H1 (cell line): Measurements from ENCODE around the gene COL4A1. TPM values are rescaled to one million over a fixed set of nuclear protein-coding genes. Genes with fewer than 3 reads are reported as not detected.

ENCODE experiments used
- CTCF ChIA-PET: fragments of 300-600 bp; sonication (Branson Sonifier 250); formaldehyde crosslinking; loops from one replicate; lab custom pipeline; 2021; ENCODE audit not compliant: partially characterized antibody; lab: Charles Lee
- POLR2A ChIA-PET: fragments of 300-600 bp; sonication (Branson Sonifier 250); formaldehyde crosslinking; loops from one replicate; lab custom pipeline; 2021; ENCODE audit warnings: inconsistent platforms; ENCODE audit not compliant: partially characterized antibody; lab: Charles Lee
- DNase-seq, 2 experiments: peaks; one replicate each; pipeline versions ENCODE4 v3.0.0 to v3.0.0-alpha.2; 2010 to 2022; ENCODE audit warnings: low spot score in 2 of 2, low read depth in 1 of 2, mixed read lengths in 1 of 2
- FAIRE-seq: peaks from 2 replicates; lab custom pipeline; 2011; peaks lifted over from hg19 to GRCh38; lab: Jason Lieb, UNC
- H2AFZ ChIP-seq: 2 replicates; pipeline ENCODE4 v1.8.1; 2012; ENCODE audit warnings: low read length, inconsistent platforms
- H2AK5ac ChIP-seq: 2 replicates; pipeline ENCODE4 v1.6.1; 2013; ENCODE audit warnings: low read depth, low read length
- H2BK120ac ChIP-seq: replicated peaks from 2 replicates; pipeline ENCODE3; 2013; ENCODE audit warnings: low read depth, low read length, inconsistent platforms
- H2BK12ac ChIP-seq: 2 replicates; pipeline ENCODE4 v1.6.1; 2013; ENCODE audit warnings: low read depth, low read length
- H2BK15ac ChIP-seq: 2 replicates; pipeline ENCODE4 v1.6.1; 2013; ENCODE audit warnings: low read length
- H2BK20ac ChIP-seq: 2 replicates; pipeline ENCODE4 v1.6.1; 2013; ENCODE audit warnings: low read length
- H2BK5ac ChIP-seq: 2 replicates; pipeline ENCODE4 v1.6.1; 2013; ENCODE audit warnings: low read depth, low read length
- H3K14ac ChIP-seq: 2 replicates; pipeline ENCODE4 v1.6.1; 2013; ENCODE audit warnings: inconsistent platforms; ENCODE audit not compliant: insufficient read length
- H3K18ac ChIP-seq: 2 replicates; pipeline ENCODE4 v1.6.1; 2013; ENCODE audit warnings: low read length; ENCODE audit errors: extremely low read depth
- H3K23ac ChIP-seq: 2 replicates; pipeline ENCODE4 v1.6.1; 2013; ENCODE audit warnings: inconsistent platforms; ENCODE audit not compliant: insufficient read length
- H3K23me2 ChIP-seq: 2 replicates; pipeline ENCODE4 v1.6.1; 2013; ENCODE audit warnings: low read depth, low read length
- H3K27ac ChIP-seq: 2 replicates; pipeline ENCODE4 v1.6.1; 2011; ENCODE audit warnings: low read depth, low read length, inconsistent platforms
- H3K27me3 ChIP-seq, 4 experiments: replicated peaks in 1 of 4; 1 replicate in 1 of 4; 2 replicates in 3 of 4; pipeline versions ENCODE4 v1.6.1 to v1.8.1; 2011 to 2013; ENCODE audit warnings: low read length in 3 of 4, mild to moderate bottlenecking in 3 of 4, inconsistent platforms in 2 of 4, mixed read lengths in 2 of 4, moderate library complexity in 1 of 4; ENCODE audit not compliant: control insufficient read depth in 3 of 4, insufficient read depth in 3 of 4; ENCODE audit errors: extremely low read depth in 1 of 4
- H3K36me3 ChIP-seq, 4 experiments: 2 replicates each; pipeline versions ENCODE4 v1.6.1 to v1.8.1; 2011 to 2013; ENCODE audit warnings: mild to moderate bottlenecking in 4 of 4, low read length in 3 of 4, moderate library complexity in 2 of 4, control low read depth in 1 of 4, inconsistent platforms in 1 of 4; ENCODE audit not compliant: insufficient read depth in 4 of 4, control insufficient read depth in 2 of 4
- H3K4ac ChIP-seq: replicated peaks from 2 replicates; pipeline ENCODE3; 2013; ENCODE audit warnings: low read length, low read depth, mixed read lengths, inconsistent platforms; ENCODE audit not compliant: insufficient read length
- H3K4me1 ChIP-seq, 4 experiments: replicated peaks in 1 of 4; 1 replicate in 1 of 4; 2 replicates in 3 of 4; pipeline versions ENCODE4 v1.6.1 to v1.8.1; 2011 to 2013; ENCODE audit warnings: low read length in 3 of 4, inconsistent platforms in 2 of 4, mixed read lengths in 1 of 4; ENCODE audit not compliant: insufficient read depth in 4 of 4, control insufficient read depth in 3 of 4
- H3K4me2 ChIP-seq, 2 experiments: 2 replicates each; pipeline versions ENCODE4 v1.6.1 to v1.8.1; 2011 to 2013; ENCODE audit warnings: low read depth in 2 of 2, low read length in 2 of 2, control low read depth in 1 of 2, inconsistent platforms in 1 of 2, mild to moderate bottlenecking in 1 of 2; ENCODE audit not compliant: insufficient read depth in 1 of 2
- H3K4me3 ChIP-seq, 4 experiments: fragments of 200-600, 300-600 bp in 1 of 4; sonication (generic), shearing (Covaris generic), sonication (Bioruptor Twin) in 1 of 4; 2 replicates each; pipeline versions ENCODE4 v1.5.1 to v1.8.1; 2011 to 2016; ENCODE audit warnings: low read length in 4 of 4, low read depth in 3 of 4, control low read depth in 2 of 4, inconsistent platforms in 2 of 4, mild to moderate bottlenecking in 2 of 4, mixed read lengths in 1 of 4, moderate library complexity in 1 of 4; ENCODE audit not compliant: insufficient read depth in 2 of 4; ENCODE audit errors: extremely low read depth in 1 of 4
- H3K56ac ChIP-seq: replicated peaks from 2 replicates; pipeline ENCODE3; 2013; ENCODE audit warnings: low read depth, mild to moderate bottlenecking, mixed read lengths, low read length, inconsistent platforms; ENCODE audit not compliant: insufficient read length
- H3K79me1 ChIP-seq: 2 replicates; pipeline ENCODE4 v1.6.1; 2013; ENCODE audit warnings: low read depth, low read length, control low read depth
- H3K79me2 ChIP-seq, 2 experiments: 2 replicates each; pipeline versions ENCODE4 v1.6.1 to v1.8.1; 2012 to 2013; ENCODE audit warnings: low read length in 2 of 2, mild to moderate bottlenecking in 2 of 2, inconsistent platforms in 1 of 2; ENCODE audit not compliant: insufficient read depth in 2 of 2, control insufficient read depth in 1 of 2
- H3K9ac ChIP-seq, 4 experiments: replicated peaks in 1 of 4; 1 replicate in 1 of 4; 2 replicates in 3 of 4; pipeline versions ENCODE4 v1.6.1 to v1.8.1; 2011 to 2013; ENCODE audit warnings: low read depth in 3 of 4, low read length in 3 of 4, control low read depth in 2 of 4, mild to moderate bottlenecking in 2 of 4, moderate library complexity in 2 of 4, inconsistent platforms in 1 of 4; ENCODE audit errors: extremely low read depth in 1 of 4
- H3K9me3 ChIP-seq, 2 experiments: 2 replicates each; pipeline versions ENCODE4 v1.6.1 to v1.8.1; 2012 to 2013; ENCODE audit warnings: mild to moderate bottlenecking in 2 of 2, moderate library complexity in 2 of 2, control low read depth in 1 of 2, inconsistent platforms in 1 of 2, low read depth in 1 of 2, low read length in 1 of 2, mixed read lengths in 1 of 2; ENCODE audit not compliant: insufficient read depth in 2 of 2
- H4K20me1 ChIP-seq, 2 experiments: replicated peaks in 1 of 2; 2 replicates each; pipeline versions ENCODE3 to v1.8.1; 2011 to 2013; ENCODE audit warnings: inconsistent platforms in 2 of 2, low read length in 2 of 2, mild to moderate bottlenecking in 1 of 2; ENCODE audit not compliant: insufficient read depth in 2 of 2, control insufficient read depth in 1 of 2
- H4K5ac ChIP-seq: 2 replicates; pipeline ENCODE4 v1.6.1; 2013; ENCODE audit warnings: low read length, low read depth, mixed read lengths, inconsistent platforms; ENCODE audit not compliant: insufficient read length
- H4K8ac ChIP-seq: 2 replicates; pipeline ENCODE4 v1.8.0; 2013; ENCODE audit warnings: mild to moderate bottlenecking, moderate library complexity, low read length, inconsistent platforms; ENCODE audit not compliant: insufficient read depth; ENCODE audit errors: extremely low read depth
- H4K91ac ChIP-seq: replicated peaks from 2 replicates; pipeline ENCODE3; 2013; ENCODE audit warnings: low read length, mixed read lengths, inconsistent platforms; ENCODE audit not compliant: insufficient read length
- FOSL1 ChIP-seq: IDR thresholded peaks from 2 replicates; pipeline ENCODE4 v1.6.1; 2011; ENCODE audit warnings: mild to moderate bottlenecking, low read depth, low read length, moderate library complexity; ENCODE audit not compliant: insufficient read depth
- SP1 ChIP-seq: IDR thresholded peaks from 2 replicates; pipeline ENCODE4 v1.6.1; 2011; ENCODE audit warnings: low read depth, low read length
- TEAD4 ChIP-seq: IDR thresholded peaks from 2 replicates; pipeline ENCODE4 v1.6.1; 2012; ENCODE audit warnings: low read depth, low read length, inconsistent platforms, mixed read lengths
- WGBS, 2 experiments: shearing (Covaris generic) in 1 of 2; methylation state at CpG; one replicate each; pipeline versions ENCODE4 v1.1.6 to v1.1.7; 2013 to 2015; ENCODE audit warnings: low lambda C conversion rate in 2 of 2, mixed read lengths in 2 of 2, inconsistent platforms in 1 of 2, low coverage in 1 of 2, missing lambda C conversion rate in 1 of 2; ENCODE audit not compliant: insufficient replicate concordance in 2 of 2, insufficient coverage in 1 of 2, insufficient read length in 1 of 2; ENCODE audit errors: extremely low coverage in 1 of 2, missing lambda C conversion rate in 1 of 2; 5-methylcytosine and 5-hydroxymethylcytosine counted together
- polyA plus RNA-seq, 7 experiments: library from polyadenylated mRNA; depleted of rRNA in 3 of 7; stranded (reverse) in 5 of 7; unstranded in 2 of 7; fragments of >200 nt in 5 of 7; fragments of 200-250 nt in 2 of 7; gene quantifications; 1 replicate in 5 of 7; 2 replicates in 1 of 7; 4 replicates in 1 of 7; pipeline versions ENCODE4 v1.2.1 to v1.2.3, GENCODE V29; 2011 to 2013; ENCODE audit warnings: missing spikeins in 2 of 7, mixed read lengths in 2 of 7
- total RNA-seq: library from RNA; stranded (reverse); fragmentation: NEBNext Ultra II Directional; extraction: Animal tissue kit (Norgen Biotek cat#: 25700); gene quantifications from 2 replicates; pipeline ENCODE4 v1.2.1, GENCODE V29; 2021
- TF ChIP-seq, protein P1 (sequence below): IDR thresholded peaks from 2 replicates; pipeline ENCODE4 v1.6.1; 2011; ENCODE audit warnings: low read depth, mild to moderate bottlenecking, low read length; ENCODE audit not compliant: insufficient read depth

The COL4A1 gene
- total and polyA plus RNA-seq, 2 of the 8 experiments (the other 6 are each of a cell fraction or from before 2014, with no cell fraction given) = 30.7 to 82.0 TPM

- no peak overlapping the region; the same call in 1 of the 2 replicates for H4K8ac ChIP-seq
- H2AFZ ChIP-seq = no peak overlapping the region
- H3K23ac ChIP-seq = no peak overlapping the region
- WGBS, 2 experiments = 90% methylated on average over 6 of the region's 6 CpGs; no CpG with 5 or more reads in 1 of the 2 experiments
- H3K4me3 ChIP-seq = no peak overlapping the region
- peaks cover 0 to 10% of the 10 kb centered on the region in 2 experiments; a peak in 1 of 4 replicates for H3K79me2 ChIP-seq
- no peak overlapping the region for H3K14ac ChIP-seq
- peaks cover 3 to 17% (median 10%) of the 10 kb centered on the region in 4 experiments; a peak in 6 of 7 replicates for H3K4me1 ChIP-seq
- no peak overlapping the region for H2BK120ac ChIP-seq
- H3K23me2 ChIP-seq = no peaks in the 10 kb centered on the region
- peak overlapping the region; percentile 87; the same call in 1 of the 2 replicates for H2AK5ac ChIP-seq
- no peak overlapping the region for H2BK5ac ChIP-seq
- H3K9me3 ChIP-seq = no peaks in the 10 kb centered on the region
- no peak overlapping the region for H4K91ac ChIP-seq
- POLR2A ChIA-PET = interaction anchor here (1.2 kb wide), 1 partner anchor 43 kb away, joined by 3 read pairs; no protein-coding TSS in a partner anchor
- H3K4me2 ChIP-seq = no peak overlapping the region
- no peak for FAIRE-seq
- TF ChIP-seq SP1 (no peak), FOSL1 (no peak), TEAD4 (no peak)
- TF ChIP-seq, protein P1, sequence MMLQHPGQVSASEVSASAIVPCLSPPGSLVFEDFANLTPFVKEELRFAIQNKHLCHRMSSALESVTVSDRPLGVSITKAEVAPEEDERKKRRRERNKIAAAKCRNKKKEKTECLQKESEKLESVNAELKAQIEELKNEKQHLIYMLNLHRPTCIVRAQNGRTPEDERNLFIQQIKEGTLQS = no peak
- TF ChIP-seq, all 59 proteins: peak for 0
- Histone ChIP-seq H2BK20ac (no peak overlapping the region), H3K56ac (no peak overlapping the region), H2BK12ac (no peak overlapping the region), H3K79me1 (peaks cover 13% of the 10 kb centered on the region), H4K20me1 (peaks cover 6 to 8% of the 10 kb centered on the region in 2 experiments), H2BK15ac (no peak overlapping the region), H3K18ac (no peak overlapping the region), H3K4ac (no peak overlapping the region), H4K5ac (no peak overlapping the region), H3K9ac (no peak overlapping the region), H3K36me3 (no peaks in the 10 kb centered on the region), H3K27ac (no peak overlapping the region), H3K27me3 (no peaks in the 10 kb centered on the region)
- DNase-seq = no peak
- CTCF ChIA-PET = interaction anchor here (0.7 to 3.2 kb wide), 23 partner anchors 8 to 194 kb away, joined by 3 to 36 read pairs (median 4); no protein-coding TSS in a partner anchor
These were observed 44.9 kb upstream of the COL4A1 start for GRCh38 chr13:110351636-110352420.
